GM19193 (cell line): Measurements from ENCODE around the gene NOS1AP.

ENCODE experiments used
- POLR2A ChIP-seq: IDR thresholded peaks from 4 replicates; pipeline ENCODE4 v1.6.1; 2011; ENCODE audit not compliant: insufficient read depth, insufficient read length; ENCODE audit errors: extremely low read depth

NOS1AP gene

GRCh38 chr1:162110910-162111309, 41.4 kb downstream of the NOS1AP start:
- no peak for TF ChIP-seq POLR2A

GRCh38 chr1:162111572-162111971, 42.1 kb downstream of the NOS1AP start:
- no peak for TF ChIP-seq POLR2A

- no peak for TF ChIP-seq POLR2A
These were observed 43.9 kb downstream of the NOS1AP start for GRCh38 chr1:162113419-162113818.

GRCh38 chr1:162117039-162117774, 47.7 kb downstream of the NOS1AP start:
- no peak for TF ChIP-seq POLR2A

GRCh38 chr1:162118063-162118462, 48.6 kb downstream of the NOS1AP start:
- TF ChIP-seq POLR2A, result no peak

- no peak for TF ChIP-seq POLR2A
These were observed 59.3 kb downstream of the NOS1AP start for GRCh38 chr1:162128693-162129356.

- TF ChIP-seq POLR2A, result no peak
These were observed 60.8 kb downstream of the NOS1AP start for GRCh38 chr1:162130308-162130707.

GRCh38 chr1:162131400-162132321, 62.2 kb downstream of the NOS1AP start:
- no peak for TF ChIP-seq POLR2A

GRCh38 chr1:162133566-162133965, 64.1 kb downstream of the NOS1AP start:
- TF ChIP-seq POLR2A, result no peak

GRCh38 chr1:162134646-162135045, 65.2 kb downstream of the NOS1AP start:
- no peak for TF ChIP-seq POLR2A

GRCh38 chr1:162135271-162135775, 65.8 kb downstream of the NOS1AP start:
- TF ChIP-seq POLR2A, result no peak

- no peak for TF ChIP-seq POLR2A
These were observed 67.3 kb downstream of the NOS1AP start for GRCh38 chr1:162136760-162137159.

- TF ChIP-seq POLR2A, result no peak
These were observed 67.9 kb downstream of the NOS1AP start for GRCh38 chr1:162137179-162137960.

GRCh38 chr1:162138112-162138511, 68.6 kb downstream of the NOS1AP start:
- no peak for TF ChIP-seq POLR2A
